OCI-LY3 (cell line): Measurements from ENCODE around the gene ADISSP.

Experiments used
- H2AFZ ChIP-seq: fragments of 200-600, 300-600 bp; shearing (Covaris generic); 2 replicates; pipeline ENCODE4 v1.6.0; 2014; ENCODE audit warnings: antibody characterized with exemption, low read depth, low read length
- H3K27ac ChIP-seq: fragments of 200-600, 300-600 bp; sonication (generic); 2 replicates; pipeline ENCODE4 v1.5.1; 2014; ENCODE audit warnings: mild to moderate bottlenecking, low read length, moderate library complexity, mixed read lengths
- H3K27me3 ChIP-seq: fragments of 200-600, 300-600 bp; sonication (generic); 2 replicates; pipeline ENCODE4 v1.6.1; 2014; ENCODE audit warnings: low read depth, low read length, mixed read lengths
- H3K36me3 ChIP-seq: fragments of 200-600, 300-600 bp; sonication (generic); replicated peaks from 2 replicates; pipeline ENCODE3; 2014; ENCODE audit warnings: low read depth, low read length, mixed read lengths
- H3K4me1 ChIP-seq: fragments of 300-600, 200-600 bp; sonication (generic); 2 replicates; pipeline ENCODE4 v1.6.1; 2014; ENCODE audit warnings: low read length, mixed read lengths
- H3K4me2 ChIP-seq: fragments of 200-600, 300-600 bp; sonication (generic); 2 replicates; pipeline ENCODE4 v1.6.1; 2014; ENCODE audit warnings: low read length, mixed read lengths
- H3K4me3 ChIP-seq: fragments of 300-600, 200-600 bp; sonication (generic); 2 replicates; pipeline ENCODE4 v1.5.1; 2014; ENCODE audit warnings: antibody characterized with exemption, mild to moderate bottlenecking, low read length, moderate library complexity
- H3K79me2 ChIP-seq: fragments of 300-600, 200-600 bp; shearing (Covaris generic); 2 replicates; pipeline ENCODE4 v1.6.1; 2014; ENCODE audit warnings: mild to moderate bottlenecking, low read length, mixed read lengths
- H3K9ac ChIP-seq: fragments of 300-600, 200-600 bp; shearing (Covaris generic); 2 replicates; pipeline ENCODE4 v1.6.0; 2014; ENCODE audit warnings: mild to moderate bottlenecking, low read length, moderate library complexity
- H3K9me3 ChIP-seq: fragments of 200-600, 300-600 bp; shearing (Covaris generic); 2 replicates; pipeline ENCODE4 v1.6.1; 2014; ENCODE audit warnings: low read length, mixed read lengths; ENCODE audit not compliant: insufficient read depth
- H4K20me1 ChIP-seq: fragments of 200-600, 300-600 bp; sonication (generic); 2 replicates; pipeline ENCODE4 v1.6.1; 2016; ENCODE audit warnings: low read length, mixed read lengths; ENCODE audit not compliant: insufficient read depth
- CTCF ChIP-seq: fragments of 200-600, 300-600 bp; sonication (generic); IDR thresholded peaks from 2 replicates; pipeline ENCODE4 v1.5.1; 2014; ENCODE audit warnings: antibody characterized with exemption, low read length, low read depth
- EZH2phosphoT487 ChIP-seq: fragments of 200-600 bp; shearing (Covaris generic); IDR thresholded peaks from 2 replicates; pipeline ENCODE4 v1.6.1; 2018; ENCODE audit warnings: antibody characterized with exemption, mixed run types, low read depth

Gene ADISSP

GRCh38 chr20:3778976-3779375 is 11.4 kb upstream of the ADISSP start:
- no peak overlapping the region for H3K27ac ChIP-seq
- no peak overlapping the region for H3K4me2 ChIP-seq
- no peaks in the 10 kb centered on the region for H3K9me3 ChIP-seq
- H3K9ac ChIP-seq = no peak overlapping the region
- TF ChIP-seq CTCF (no peak), EZH2phosphoT487 (no peak)
- H3K4me3 ChIP-seq = no peak overlapping the region
- H3K79me2 ChIP-seq = no peaks in the 10 kb centered on the region
- no peak overlapping the region for H2AFZ ChIP-seq
- H3K4me1 ChIP-seq = peaks cover 8% of the 10 kb centered on the region; the same call in 1 of the 2 replicates
- H3K36me3 ChIP-seq = no peaks in the 10 kb centered on the region
- peaks cover 4% of the 10 kb centered on the region; the same call in 1 of the 2 replicates for H4K20me1 ChIP-seq
- no peaks in the 10 kb centered on the region for H3K27me3 ChIP-seq

GRCh38 chr20:3777716-3778629 is 10.4 kb upstream of the ADISSP start:
- Histone ChIP-seq H3K79me2 (no peaks in the 10 kb centered on the region), H3K4me3 (peak overlapping the region; percentile 65), H3K4me2 (peak overlapping the region; percentile 51), H3K9me3 (no peaks in the 10 kb centered on the region), H3K4me1 (peaks cover 8% of the 10 kb centered on the region; the same call in 1 of the 2 replicates), H3K27ac (no peak overlapping the region), H3K9ac (no peak overlapping the region), H3K36me3 (no peaks in the 10 kb centered on the region), H2AFZ (peak overlapping the region; percentile 26; the same call in 1 of the 2 replicates), H3K27me3 (no peaks in the 10 kb centered on the region), H4K20me1 (no peaks in the 10 kb centered on the region)
- TF ChIP-seq EZH2phosphoT487 (no peak), CTCF (no peak)

- Histone ChIP-seq H3K9ac (no peak overlapping the region), H3K4me2 (peak overlapping the region; percentile 51), H3K4me1 (peaks cover 8% of the 10 kb centered on the region; the same call in 1 of the 2 replicates), H3K4me3 (peak overlapping the region; percentile 65), H3K27me3 (no peaks in the 10 kb centered on the region), H3K79me2 (no peaks in the 10 kb centered on the region), H3K27ac (no peak overlapping the region), H4K20me1 (no peaks in the 10 kb centered on the region), H2AFZ (peak overlapping the region; percentile 26; the same call in 1 of the 2 replicates), H3K36me3 (no peaks in the 10 kb centered on the region), H3K9me3 (no peaks in the 10 kb centered on the region)
- TF ChIP-seq EZH2phosphoT487 (no peak), CTCF (no peak)
Measured at GRCh38 chr20:3777381-3777715, 9.8 kb upstream of the ADISSP start.

- Histone ChIP-seq H3K4me2 (no peak overlapping the region), H3K4me1 (peaks cover 3% of the 10 kb centered on the region; the same call in 1 of the 2 replicates), H4K20me1 (no peaks in the 10 kb centered on the region), H3K9me3 (no peaks in the 10 kb centered on the region), H3K9ac (no peak overlapping the region), H2AFZ (no peak overlapping the region), H3K36me3 (no peaks in the 10 kb centered on the region), H3K27me3 (no peaks in the 10 kb centered on the region), H3K79me2 (no peaks in the 10 kb centered on the region), H3K4me3 (no peak overlapping the region), H3K27ac (no peak overlapping the region)
- TF ChIP-seq EZH2phosphoT487 = no peak
- no peak for TF ChIP-seq CTCF
Measured at GRCh38 chr20:3775457-3776108, 8.0 kb upstream of the ADISSP start.
